HG02678 (cell line): ENCODE results near the gene KRTAP3-2.

Experiments
- ATAC-seq: cut with Tn5 transposase; IDR thresholded peaks from one replicate; pipeline ENCODE4 v1.9.1; 2021; ENCODE audit warnings: mild to moderate bottlenecking, moderate library complexity; ENCODE audit not compliant: unreplicated experiment

The KRTAP3-2 gene

GRCh38 chr17:41012326-41013120 is 12.8 kb upstream of the KRTAP3-2 start:
- no peak for ATAC-seq

GRCh38 chr17:41010441-41010840 is 10.7 kb upstream of the KRTAP3-2 start:
- ATAC-seq, result no peak

GRCh38 chr17:41009936-41010335 is 10.2 kb upstream of the KRTAP3-2 start:
- no peak for ATAC-seq

DNA sequence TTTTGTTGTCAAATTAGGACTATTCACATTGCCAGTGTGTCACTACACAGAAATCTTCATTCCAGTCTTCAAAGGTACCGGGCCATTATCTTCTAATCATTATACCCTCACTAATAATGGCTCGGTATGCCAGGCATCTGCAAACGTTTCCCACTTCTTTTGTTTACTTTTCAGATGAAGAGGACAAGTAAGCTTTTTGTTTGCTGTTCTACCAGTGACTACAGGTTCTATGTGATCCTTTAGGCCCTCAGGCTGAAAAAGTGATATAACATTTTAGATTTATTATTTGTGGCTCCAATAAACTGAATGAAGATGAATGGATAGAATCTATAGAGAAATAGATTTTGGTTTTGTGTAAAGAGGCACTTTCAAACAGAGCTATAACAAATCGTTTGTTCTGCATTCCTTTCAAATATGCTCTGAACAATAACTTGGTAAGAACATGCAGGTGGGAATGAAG is 9.6 kb upstream of the KRTAP3-2 start:
- ATAC-seq, result no peak

GRCh38 chr17:41008811-41009210 is 9.1 kb upstream of the KRTAP3-2 start, which contains the start of gene KRTAP3-1:
TSS of gene KRTAP3-1 (minus strand) at chr17:41009128. CDS start at chr17:41009074, 54 bp downstream.
- ATAC-seq, result no peak

GRCh38 chr17:41004397-41004796 is 4.7 kb upstream of the KRTAP3-2 start:
- no peak for ATAC-seq

DNA sequence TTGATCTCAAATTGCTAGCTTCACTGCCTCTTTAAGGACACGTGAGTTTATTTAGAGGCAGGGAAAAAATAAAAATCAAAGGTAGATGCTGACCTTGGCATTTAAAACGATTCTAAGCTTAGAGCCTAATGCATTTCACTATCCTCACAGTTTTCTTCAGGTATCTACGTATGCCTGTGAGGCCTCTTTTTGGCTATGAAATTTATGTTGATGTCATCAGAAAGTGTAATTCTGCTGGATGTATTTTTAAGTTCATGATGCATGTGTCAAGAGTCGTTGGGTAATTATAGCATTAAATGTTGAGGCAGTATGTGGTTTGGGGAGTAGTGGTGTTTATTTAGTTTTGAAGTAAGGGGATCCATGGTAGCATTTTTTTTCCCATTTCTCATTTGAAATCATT is 4.2 kb upstream of the KRTAP3-2 start:
- no peak for ATAC-seq

DNA sequence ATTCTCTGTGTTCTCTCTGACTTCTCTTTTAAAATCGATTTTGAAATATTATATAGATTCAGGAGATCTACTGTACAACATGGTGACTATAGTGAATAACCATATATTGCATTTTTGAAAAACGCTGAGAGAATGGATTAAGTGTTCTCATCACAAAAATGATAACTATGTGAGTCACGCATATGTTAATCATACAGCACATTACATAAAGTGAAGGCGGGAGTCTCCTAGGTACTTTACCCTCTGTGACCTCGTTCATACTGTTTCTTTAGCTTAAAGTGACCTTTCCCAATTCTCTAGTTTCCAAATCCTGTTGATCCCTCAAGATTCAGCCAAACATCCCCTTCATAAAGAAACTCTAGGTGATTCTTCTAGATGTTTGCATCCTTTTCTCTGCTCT is 3.1 kb upstream of the KRTAP3-2 start:
- no peak for ATAC-seq

DNA sequence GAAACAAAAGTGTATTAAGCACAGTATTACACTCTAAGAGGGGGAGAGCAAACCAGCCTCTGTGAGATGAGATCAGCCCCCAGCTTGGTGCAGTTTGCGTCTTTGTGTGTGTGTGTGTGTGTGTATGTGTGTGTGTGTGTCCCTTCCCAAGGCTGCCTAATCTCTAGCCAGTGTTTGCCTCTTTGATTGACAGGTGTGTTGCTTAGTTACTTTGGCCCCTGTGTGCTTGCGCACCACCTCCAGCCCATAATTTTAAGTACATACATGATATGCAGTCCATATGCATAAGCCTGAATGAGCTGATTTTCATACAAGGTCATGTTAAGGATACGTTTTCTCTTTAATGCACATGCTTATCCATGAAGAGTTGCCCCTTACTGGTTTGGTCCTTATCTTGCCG is 2.1 kb upstream of the KRTAP3-2 start:
- no peak for ATAC-seq

- no peak for ATAC-seq
Observed at GRCh38 chr17:40997361-40997760, 2.3 kb downstream of the KRTAP3-2 start.

- ATAC-seq, result no peak
Observed at GRCh38 chr17:40996829-40997228, 2.9 kb downstream of the KRTAP3-2 start.

- ATAC-seq, result no peak
Observed at GRCh38 chr17:40995116-40995515, 4.6 kb downstream of the KRTAP3-2 start.

DNA sequence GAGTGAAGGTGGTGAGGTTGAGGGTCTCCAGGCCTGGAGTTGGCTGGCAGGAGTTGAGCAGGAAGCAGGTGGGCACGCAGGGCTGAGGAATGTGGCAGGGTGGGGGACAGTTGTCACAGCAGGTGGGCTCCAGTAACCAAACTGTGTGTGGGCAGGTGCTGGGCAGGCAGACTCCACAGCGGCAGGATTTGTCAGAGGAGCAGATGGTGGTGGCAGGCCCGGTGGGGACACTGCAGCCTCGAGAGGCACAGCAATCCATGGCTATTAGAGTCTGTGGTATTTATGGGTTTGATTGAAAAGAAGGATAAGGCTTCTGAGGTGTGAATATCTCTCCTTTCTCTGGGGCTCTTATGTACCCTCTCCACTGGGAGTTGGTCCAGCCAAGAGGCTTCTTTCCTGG is 5.9 kb downstream of the KRTAP3-2 start, which contains the start of gene KRTAP3-3:
KRTAP3-3 (minus strand) TSS at position 326 of the 400 bp plus-strand sequence; CDS start at position 259, 67 bp downstream.
- no peak for ATAC-seq

DNA sequence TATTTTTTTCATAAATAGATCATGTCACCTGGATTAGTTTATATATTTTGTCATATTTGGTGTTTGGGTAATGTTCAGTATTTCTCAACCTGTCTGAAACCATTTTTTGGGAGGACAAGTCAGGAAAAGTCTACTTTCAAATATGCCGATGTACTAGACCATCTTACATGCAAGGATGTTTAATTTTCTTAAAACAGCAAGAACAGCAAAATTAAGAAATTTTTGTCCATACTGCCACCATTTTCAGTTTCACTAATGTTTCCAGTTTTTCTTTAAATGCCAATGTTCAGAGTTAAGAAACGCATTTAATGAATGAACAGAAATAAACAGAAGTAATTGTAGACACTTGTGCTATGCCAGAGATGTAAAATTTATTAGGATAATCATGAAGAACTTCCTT is 6.6 kb downstream of the KRTAP3-2 start:
- ATAC-seq, result no peak

DNA sequence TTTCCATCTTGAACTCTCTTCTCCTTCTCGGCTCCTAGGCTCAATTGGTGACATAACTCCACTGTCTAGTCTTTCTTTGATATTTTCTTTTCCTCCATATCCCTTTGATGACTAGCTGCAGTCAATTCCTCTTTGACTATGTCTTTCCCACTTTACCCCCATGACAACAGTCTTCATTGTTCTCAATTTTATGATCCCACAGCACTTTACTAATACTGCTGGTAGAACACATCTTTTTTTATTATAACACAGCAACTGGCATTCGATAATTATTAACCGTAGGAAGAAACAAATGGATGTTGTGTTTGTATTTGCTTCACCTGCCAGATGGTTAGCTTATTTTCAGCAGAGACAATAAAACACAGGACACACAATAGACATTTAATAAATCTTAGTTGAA is 7.0 kb downstream of the KRTAP3-2 start:
- no peak for ATAC-seq

- no peak for ATAC-seq
Observed at GRCh38 chr17:40986920-40987319, 12.8 kb downstream of the KRTAP3-2 start.

- no peak for ATAC-seq
Observed at GRCh38 chr17:40984226-40984625, 15.5 kb downstream of the KRTAP3-2 start, which contains the start of gene KRT40. TSS of gene KRT40 (minus strand) at chr17:40984326. CDS start at chr17:40984273, 53 bp downstream.

- ATAC-seq, result no peak
Observed at GRCh38 chr17:40981115-40981514, 18.6 kb downstream of the KRTAP3-2 start.

GRCh38 chr17:40980596-40980995 is 19.1 kb downstream of the KRTAP3-2 start:
- no peak for ATAC-seq

DNA sequence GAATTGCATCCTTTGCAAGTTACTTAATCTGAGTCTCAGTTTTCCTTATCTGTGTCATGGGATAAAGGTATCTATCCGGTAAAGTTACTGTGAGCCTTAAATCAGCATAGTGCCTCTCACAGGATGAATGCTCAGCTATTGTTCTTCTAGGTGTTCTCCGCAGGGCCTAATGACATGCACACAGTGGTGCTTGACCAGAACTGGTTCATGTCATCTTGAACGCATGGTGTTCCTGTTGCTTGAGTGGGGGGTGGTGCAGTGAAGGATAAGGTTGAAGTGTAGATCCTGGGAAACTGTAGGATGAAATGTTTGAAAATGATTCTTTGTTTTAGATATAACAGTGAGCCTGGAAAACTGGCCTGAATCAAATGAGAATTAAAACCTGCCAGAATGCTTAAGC is 19.6 kb downstream of the KRTAP3-2 start:
- no peak for ATAC-seq

- ATAC-seq, result no peak
Observed at GRCh38 chr17:40978575-40979151, 21.0 kb downstream of the KRTAP3-2 start.

DNA sequence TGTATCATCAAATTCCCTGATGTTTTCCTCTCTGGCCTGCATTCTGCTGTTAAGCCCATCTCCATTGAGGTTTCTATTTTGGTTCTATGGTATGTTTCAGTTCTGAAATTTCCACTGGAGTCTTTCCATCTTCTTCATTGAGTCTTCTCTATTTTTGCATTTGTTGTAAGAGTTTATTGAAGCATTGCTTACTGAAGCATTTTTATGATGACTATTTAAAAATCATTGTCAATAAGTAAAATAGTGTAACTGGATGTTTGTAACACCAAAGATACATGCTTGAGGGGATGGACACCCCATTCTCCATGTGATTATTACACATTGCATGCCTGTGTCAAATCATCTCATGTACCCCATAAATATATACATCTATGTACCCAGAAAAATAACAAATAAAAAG is 24.2 kb downstream of the KRTAP3-2 start:
- ATAC-seq, result no peak
